ENCODE results near the gene IQGAP3.

- TF ChIP-seq CTCF (IDR thresholded peaks at IDR 0.05) (no peak), POLR2A (IDR thresholded peaks at IDR 0.05; ENCODE audit: low read depth) (no peak)
Measured at GRCh38 chr1:156544592-156545102, 27.7 kb downstream of the IQGAP3 start.

Data from esophagus muscularis mucosa (tissue), 3 donors.